GM19455 (cell line): ENCODE results near the gene DMRT2.

Experiments
- ATAC-seq: cut with Tn5 transposase; IDR thresholded peaks from one replicate; pipeline ENCODE4 v1.9.1; 2021; ENCODE audit not compliant: unreplicated experiment

Gene DMRT2

GRCh38 chr9:1050125-1050895 lies at the start of gene DMRT2:
DMRT2 (plus strand) TSS chr9:1050357; CDS start chr9:1051614, 1,257 bp downstream.
- no peak for ATAC-seq

DNA sequence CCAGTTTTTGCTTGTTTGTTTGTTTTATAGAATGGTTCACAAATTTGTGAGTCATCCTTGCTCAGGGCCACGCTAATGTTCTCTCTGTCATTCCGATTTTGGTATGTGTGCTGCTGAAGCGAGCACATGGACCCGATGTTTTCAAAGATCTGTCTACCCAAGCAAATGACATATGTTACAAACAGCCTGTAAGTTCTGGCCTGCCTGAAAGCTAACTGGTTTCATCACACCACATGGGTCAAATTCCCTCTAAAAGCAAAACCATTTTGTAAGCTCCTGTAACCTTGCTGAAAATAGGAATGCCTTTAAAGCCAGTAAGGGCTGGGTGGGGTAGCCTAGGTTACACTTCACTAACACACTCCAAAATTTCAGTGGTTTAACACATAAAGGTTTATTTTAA lies 48.3 kb upstream of the DMRT2 start:
- no peak for ATAC-seq

- ATAC-seq = no peak
Observed at GRCh38 chr9:1002678-1003077, 47.5 kb upstream of the DMRT2 start.

GRCh38 chr9:1005043-1005667 lies 45.0 kb upstream of the DMRT2 start:
- ATAC-seq = no peak

DNA sequence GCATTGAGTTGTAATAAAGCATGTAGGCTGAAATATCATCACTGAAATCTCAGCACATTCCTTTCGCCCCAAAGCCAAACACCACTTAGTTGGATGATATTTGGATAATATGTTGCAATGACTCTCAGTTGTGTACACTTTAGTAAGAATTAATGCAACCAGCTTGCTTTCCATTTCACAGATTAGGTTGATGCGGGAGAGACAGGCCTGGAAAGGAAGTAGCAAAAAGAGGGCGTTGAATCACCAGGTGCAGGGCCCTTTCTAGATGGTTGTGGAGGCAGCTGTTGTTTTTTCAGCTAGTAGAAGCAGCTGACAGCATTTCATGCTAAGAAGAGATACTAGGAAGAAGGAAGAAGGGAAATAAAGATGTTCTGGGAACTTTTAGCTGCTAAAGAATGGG lies 42.8 kb upstream of the DMRT2 start:
- ATAC-seq = no peak

GRCh38 chr9:1008216-1008615 lies 41.9 kb upstream of the DMRT2 start:
- no peak for ATAC-seq

DNA sequence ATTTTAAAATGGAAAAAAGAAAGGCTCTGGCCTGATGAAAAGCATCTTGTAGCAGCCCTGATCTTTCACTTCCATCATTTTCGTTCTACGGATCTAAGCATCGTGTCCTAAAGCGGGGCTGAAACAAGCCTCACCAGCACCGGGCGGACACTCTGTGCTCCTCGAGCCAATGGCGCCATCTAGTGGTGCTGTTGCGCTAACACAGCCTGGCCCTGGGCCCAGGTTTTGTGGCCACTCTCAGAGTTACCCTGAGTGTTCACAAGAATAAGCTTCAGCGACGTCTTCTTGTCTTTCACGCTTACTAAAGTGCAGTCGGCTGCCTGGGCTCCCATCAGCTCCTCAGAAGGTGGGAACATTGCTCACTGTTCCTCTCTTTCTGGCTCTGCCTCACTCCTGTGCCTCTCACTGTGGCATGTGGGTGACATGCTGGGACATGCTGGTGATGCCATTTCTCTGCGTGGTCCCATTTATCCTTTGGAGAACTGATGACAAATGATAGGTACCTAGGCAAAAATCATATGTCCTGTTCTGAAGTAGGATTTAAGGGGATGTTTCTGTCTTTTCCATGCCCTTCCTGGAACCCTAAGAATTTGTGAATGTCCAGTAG lies 41.0 kb upstream of the DMRT2 start:
- peak; percentile 95 for ATAC-seq

DNA sequence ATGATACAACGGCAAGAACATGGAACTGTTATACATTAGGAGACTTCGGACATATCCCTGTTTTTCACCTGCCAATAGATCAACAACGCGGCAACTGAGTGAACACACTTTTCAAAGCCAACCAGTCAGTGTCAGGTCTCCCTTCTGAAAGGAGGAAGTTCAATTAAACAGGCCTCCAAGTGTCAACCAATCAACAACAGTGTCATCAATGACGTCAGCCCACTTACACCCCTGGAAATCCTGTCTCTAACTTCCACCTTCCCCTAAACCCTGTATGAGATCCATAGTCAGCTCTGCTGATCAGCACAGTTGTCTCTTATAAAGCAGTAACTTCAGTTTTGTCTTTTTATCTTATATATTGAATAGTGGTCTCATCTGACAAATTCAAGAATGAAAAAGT lies 37.1 kb upstream of the DMRT2 start:
- no peak for ATAC-seq

DNA sequence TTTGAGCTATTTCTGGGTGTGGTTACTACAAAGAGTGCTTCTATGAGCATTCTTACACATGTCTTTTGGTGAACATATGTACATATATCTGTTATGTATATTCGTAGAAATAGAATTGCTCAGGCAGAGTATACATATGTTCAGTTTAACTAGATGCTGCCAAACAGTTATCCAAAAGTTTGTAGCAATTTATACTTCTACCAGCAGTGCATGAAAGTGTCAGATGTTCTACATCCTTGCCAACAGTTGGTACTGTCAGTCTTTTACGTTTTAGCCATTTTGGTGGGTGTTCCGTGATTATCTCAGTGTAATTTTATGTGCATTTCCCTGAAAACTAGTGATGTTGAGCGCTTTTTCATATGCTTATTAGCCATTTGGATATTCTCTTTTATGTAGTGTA lies 35.9 kb upstream of the DMRT2 start:
- ATAC-seq = no peak

- ATAC-seq = no peak
Observed at GRCh38 chr9:1014640-1015039, 35.5 kb upstream of the DMRT2 start.

DNA sequence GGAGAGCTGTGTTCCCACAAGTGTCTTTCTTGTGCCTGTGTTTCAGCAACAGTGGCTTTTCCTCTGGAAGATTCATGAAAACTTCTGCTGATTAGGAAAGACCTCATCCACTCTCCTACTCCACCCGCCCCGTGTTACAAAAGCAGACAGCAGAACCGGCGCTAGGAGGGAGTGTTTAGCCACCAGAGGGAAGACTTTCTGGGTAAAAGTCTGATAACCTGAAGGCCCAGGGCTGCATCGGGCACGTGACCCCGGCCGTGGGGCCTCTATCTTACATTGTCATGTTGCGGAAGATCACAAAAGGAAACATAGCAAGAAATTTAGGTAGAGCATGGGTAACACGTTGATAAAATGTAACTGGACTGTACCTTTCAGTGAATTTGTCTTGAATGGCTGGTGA lies 32.0 kb upstream of the DMRT2 start:
- ATAC-seq = no peak

- no peak for ATAC-seq
Observed at GRCh38 chr9:1024112-1024511, 26.0 kb upstream of the DMRT2 start.

GRCh38 chr9:1025131-1025530 lies 25.0 kb upstream of the DMRT2 start:
- ATAC-seq = no peak

DNA sequence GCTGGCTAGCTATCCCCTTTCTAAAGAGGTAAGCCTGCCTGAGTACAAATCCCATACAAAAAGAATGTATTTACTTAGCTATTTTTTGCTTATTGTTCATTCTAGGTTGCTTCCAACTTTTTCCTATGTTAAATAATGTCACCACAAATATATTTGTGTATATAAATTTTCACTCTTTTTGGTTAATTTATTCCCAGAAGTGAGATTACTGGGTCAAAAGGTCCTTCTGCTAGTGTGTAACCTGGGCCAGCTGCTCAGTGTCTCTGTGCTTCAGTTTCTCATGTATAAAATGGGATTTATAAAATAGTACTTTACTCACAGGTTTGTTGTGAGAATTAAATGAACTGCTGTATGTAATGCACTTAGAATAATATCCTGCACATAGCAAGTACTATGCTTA lies 23.9 kb upstream of the DMRT2 start:
- ATAC-seq = no peak

DNA sequence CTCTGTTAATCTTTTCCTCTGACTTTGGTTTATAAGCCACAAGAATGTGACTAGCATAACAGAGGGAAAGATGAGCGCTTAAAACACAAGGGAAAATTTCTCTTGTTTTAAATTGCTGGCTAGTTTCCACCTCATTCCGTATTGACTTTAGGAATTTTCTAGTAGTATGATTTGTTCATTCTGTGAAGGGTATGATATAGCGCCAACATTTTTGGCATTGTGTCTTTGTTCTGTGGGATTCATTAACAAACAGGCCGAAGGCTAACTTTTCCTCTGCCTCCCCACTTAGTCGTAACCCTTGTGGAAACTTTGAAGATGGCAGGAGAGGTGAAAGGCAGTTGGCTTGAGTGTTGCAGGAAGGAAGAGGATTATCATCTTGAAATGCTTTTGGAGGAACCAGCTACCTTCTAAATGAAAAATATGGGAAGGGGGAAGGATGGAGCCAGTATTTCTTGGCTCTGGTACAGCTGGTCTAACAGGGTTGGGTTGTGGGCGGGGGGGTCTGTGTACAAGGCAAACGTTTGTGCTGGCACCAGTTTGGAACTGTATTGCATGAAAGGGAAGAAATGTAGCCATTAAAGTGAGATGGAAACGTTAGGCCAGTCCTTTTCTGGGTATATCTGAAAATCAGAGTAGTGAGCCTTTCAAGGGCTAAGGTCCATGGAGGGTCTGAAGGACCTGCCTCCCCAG lies 21.5 kb upstream of the DMRT2 start:
- no peak for ATAC-seq

- no peak for ATAC-seq
Observed at GRCh38 chr9:1031951-1032601, 18.1 kb upstream of the DMRT2 start.

GRCh38 chr9:1034271-1034670 lies 15.9 kb upstream of the DMRT2 start:
- no peak for ATAC-seq

DNA sequence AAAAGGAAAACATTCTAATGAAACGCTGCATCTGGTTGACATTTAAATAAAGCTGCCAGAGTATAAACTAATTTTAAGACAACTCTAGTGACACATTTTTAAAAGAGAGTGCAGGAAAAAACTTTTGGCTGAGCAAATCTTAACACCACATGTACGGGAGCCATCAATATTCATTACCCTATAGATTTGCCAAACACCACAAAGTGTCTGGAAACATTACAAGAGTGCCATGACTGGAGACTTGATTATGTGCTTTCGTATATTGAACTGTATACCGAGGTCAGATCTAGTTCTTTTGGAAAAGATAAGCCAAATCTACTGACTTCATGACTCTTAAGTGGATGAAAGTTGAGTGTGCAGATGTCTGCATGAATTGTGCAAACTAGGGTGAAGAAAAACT lies 10.6 kb upstream of the DMRT2 start:
- ATAC-seq = no peak

- no peak for ATAC-seq
Observed at GRCh38 chr9:1042466-1042865, 7.7 kb upstream of the DMRT2 start.

DNA sequence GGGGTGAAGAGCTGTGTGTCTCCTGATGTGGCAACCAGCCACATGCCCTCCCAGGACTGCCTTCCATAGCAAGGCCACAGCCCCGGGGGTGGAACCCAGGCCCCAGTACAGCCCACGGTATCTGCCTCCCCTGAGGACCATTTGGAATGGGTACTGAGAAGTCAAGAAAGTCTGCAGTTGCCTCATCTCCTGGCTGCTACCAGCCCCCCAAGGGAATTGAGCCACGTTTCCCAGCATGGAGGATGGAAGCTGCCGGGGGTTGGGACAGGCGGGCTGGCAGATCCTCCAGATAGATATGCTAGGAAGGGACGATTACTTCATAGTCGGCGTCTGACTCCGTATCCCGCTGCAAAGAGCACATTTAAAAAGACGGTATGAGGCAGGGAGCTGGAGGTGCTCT lies 5.5 kb upstream of the DMRT2 start:
- no peak for ATAC-seq
